T-cell (primary cell): ENCODE data around the gene DGCR2. TPM values are rescaled to one million over a fixed set of nuclear protein-coding genes. Genes with fewer than 3 reads are reported as not detected.
A peak's percentile ranks its signal among the peaks of the same experiment; 100 is the strongest.
"Not testable (repeated sequence)": the region's sequence is repeated elsewhere in the genome, so short reads cannot be mapped to it uniquely, and the experiment has no call there.

Experiments
- ATAC-seq, 4 experiments: fragments of 200-7000 bp in 3 of 4; fragments of 150-1000 bp in 1 of 4; cut with Tn5 transposase; replicated peaks in 1 of 4; 1 replicate in 3 of 4; 2 replicates in 1 of 4; pipeline ENCODE4 v1.10.0; 2021; ENCODE audit warnings: moderate library complexity in 3 of 4, mild to moderate bottlenecking in 2 of 4, moderate number of reproducible peaks in 1 of 4
- CTCF ChIA-PET, 2 donors: fragments of 300-600 bp; sonication (Branson Sonifier 250); formaldehyde crosslinking; loops; one replicate each; lab custom pipeline; 2022; ENCODE audit warnings: antibody characterized with exemption in 2 of 2; lab: Charles Lee
- POLR2A ChIA-PET, 2 donors: fragments of 300-600 bp; sonication (Branson Sonifier 250); formaldehyde crosslinking; loops; one replicate each; lab custom pipeline; 2022; ENCODE audit warnings: antibody characterized with exemption in 2 of 2; lab: Charles Lee
- DNase-seq, 35 experiments: peaks; one replicate each; pipeline versions ENCODE4 v3.0.0 to v3.0.0-alpha.2; 2013 to 2023
- H3K27ac ChIP-seq: one replicate; pipeline ENCODE4 v1.5.1; 2013; ENCODE audit warnings: low read length
- H3K27me3 ChIP-seq, 2 experiments: replicated peaks in 1 of 2; 1 replicate in 1 of 2; 2 replicates in 1 of 2; pipeline versions ENCODE4 v1.6.1 to v1.7.0; 2013; ENCODE audit warnings: low read length in 1 of 2, mixed read lengths in 1 of 2; ENCODE audit not compliant: control insufficient read depth in 2 of 2, insufficient read depth in 2 of 2; ENCODE audit errors: extremely low read depth in 1 of 2
- H3K36me3 ChIP-seq, 2 donors: 1 replicate in 1 of 2; 2 replicates in 1 of 2; pipeline versions ENCODE4 v1.6.1 to v1.7.0; 2013; ENCODE audit warnings: low read length in 1 of 2; ENCODE audit not compliant: control insufficient read depth in 2 of 2, insufficient read depth in 1 of 2; ENCODE audit errors: extremely low read depth in 1 of 2
- H3K4me1 ChIP-seq, 2 experiments: 1 replicate in 1 of 2; 2 replicates in 1 of 2; pipeline versions ENCODE4 v1.6.1 to v1.7.0; 2013; ENCODE audit warnings: low read length in 2 of 2, mixed read lengths in 1 of 2; ENCODE audit not compliant: insufficient read depth in 2 of 2, control insufficient read depth in 1 of 2; ENCODE audit errors: extremely low read depth in 1 of 2
- H3K4me3 ChIP-seq, 2 donors: 1 replicate in 1 of 2; 2 replicates in 1 of 2; pipeline versions ENCODE4 v1.5.1 to v1.7.0; 2013; ENCODE audit warnings: mild to moderate bottlenecking in 2 of 2, low read length in 1 of 2, moderate library complexity in 1 of 2; ENCODE audit not compliant: control insufficient read depth in 1 of 2; ENCODE audit errors: extremely low read depth in 1 of 2
- H3K9me3 ChIP-seq: 2 replicates; pipeline ENCODE4 v1.7.0; 2013
- H3K27ac Mint-ChIP-seq, 2 donors: one replicate each; pipeline ENCODE4 v1.8.0; 2020 to 2021; ENCODE audit warnings: mild to moderate bottlenecking in 2 of 2, mixed read lengths in 2 of 2
- H3K27me3 Mint-ChIP-seq, 2 donors: one replicate each; pipeline ENCODE4 v1.8.0; 2021 to 2022; ENCODE audit warnings: mixed read lengths in 2 of 2
- H3K36me3 Mint-ChIP-seq: one replicate; pipeline ENCODE4 v1.8.0; 2021; ENCODE audit warnings: mixed read lengths
- H3K4me1 Mint-ChIP-seq, 3 donors: one replicate each; pipeline ENCODE4 v1.8.0; 2020 to 2022; ENCODE audit warnings: mixed read lengths in 3 of 3, mild to moderate bottlenecking in 1 of 3
- H3K4me3 Mint-ChIP-seq, 3 donors: one replicate each; pipeline ENCODE4 v1.8.0; 2020 to 2022; ENCODE audit warnings: mild to moderate bottlenecking in 3 of 3, mixed read lengths in 3 of 3, moderate library complexity in 3 of 3
- H3K9me3 Mint-ChIP-seq, 3 donors: one replicate each; pipeline ENCODE4 v1.8.0; 2020 to 2022; ENCODE audit warnings: mixed read lengths in 3 of 3
- WGBS: methylation state at CpG from one replicate; pipeline ENCODE4 v1.1.5; 2013; ENCODE audit warnings: missing lambda C conversion rate; ENCODE audit not compliant: insufficient coverage; 5-methylcytosine and 5-hydroxymethylcytosine counted together
- total RNA-seq, 35 experiments: library from RNA in 6 of 35; stranded (reverse) in 6 of 35; fragments of 120-200 nt in 1 of 35; gene quantifications; one replicate each; pipeline versions ENCODE4 v1.2.1 to v1.2.4 and lab custom pipeline; 2013 to 2026

DGCR2 gene
- total RNA-seq, 5 donors from 2014 or later (not counting 1 experiment from before 2014, with no cell fraction given): 50.9 to 79.2 (median 71.5) TPM

DNA sequence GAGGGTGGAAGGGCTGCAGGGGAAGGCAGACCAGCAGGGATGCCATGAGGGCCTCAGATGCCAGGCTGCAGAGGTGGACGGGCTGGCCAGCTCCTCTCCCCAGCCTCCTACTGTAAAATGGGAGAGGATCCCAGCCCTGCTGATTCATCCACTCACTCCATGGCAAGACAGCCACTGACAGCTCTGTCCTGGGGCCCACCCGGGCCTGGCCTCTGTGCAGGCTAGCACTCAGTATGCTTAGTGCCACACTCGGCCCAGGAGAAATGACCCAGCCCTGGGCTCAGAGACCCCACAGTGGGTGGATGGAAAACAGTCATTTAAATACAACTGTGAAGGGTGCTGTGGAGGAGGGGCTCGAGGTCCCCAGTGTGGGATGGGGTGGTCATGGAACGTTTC is 94.2 kb downstream of the DGCR2 start:
- H3K4me1 ChIP-seq, DNase-seq, H3K36me3 ChIP-seq, CTCF ChIA-PET, H3K27ac Mint-ChIP-seq, H3K4me3 Mint-ChIP-seq, ATAC-seq, POLR2A ChIA-PET, H3K4me3 ChIP-seq, H3K27ac ChIP-seq, H3K9me3 ChIP-seq, H3K36me3 Mint-ChIP-seq, H3K9me3 Mint-ChIP-seq: not testable (repeated sequence)
- Mint-ChIP-seq H3K27me3 (peaks cover 10 to 34% of the 10 kb centered on the region in 2 donors), H3K4me1 (peaks cover 1 to 12% (median 8%) of the 10 kb centered on the region in 3 donors)
- WGBS: 38% methylated on average over 2 of the region's 5 CpGs
- H3K27me3 ChIP-seq: peaks cover 0 to 46% of the 10 kb centered on the region in 2 experiments

DNA sequence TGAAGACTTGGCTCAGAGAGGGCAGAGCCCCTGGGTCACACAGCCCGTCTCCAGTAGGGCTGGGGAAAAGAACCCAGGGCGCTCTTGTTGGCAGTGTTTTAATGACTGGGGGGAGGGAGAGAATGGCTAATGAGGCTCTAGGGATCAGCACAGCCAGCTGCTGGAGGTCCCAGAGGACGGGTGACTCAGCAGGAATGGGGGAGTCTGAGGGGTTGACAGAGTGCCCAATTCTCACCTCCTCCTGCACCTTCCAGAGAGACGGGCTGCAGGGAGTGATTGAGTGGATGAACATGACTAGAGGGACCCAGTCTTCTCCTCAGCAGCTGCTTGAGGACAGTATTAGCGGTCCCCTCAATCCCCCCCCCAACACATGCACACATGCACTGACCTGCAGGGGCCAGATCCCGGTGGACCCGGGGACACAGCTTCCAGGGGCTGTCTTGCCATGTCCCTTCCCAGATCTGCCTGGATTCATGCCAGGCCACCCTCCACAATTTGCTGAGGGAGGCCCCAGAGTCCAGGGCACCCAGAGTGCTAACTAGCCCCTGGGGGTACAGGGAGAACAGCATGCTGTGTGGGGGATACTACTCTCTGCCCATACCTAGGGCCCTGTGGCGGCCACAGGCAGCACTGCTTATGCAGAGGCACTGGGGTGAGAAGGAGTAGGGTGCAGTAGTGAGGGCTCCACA is 94.7 kb downstream of the DGCR2 start:
- WGBS: 83% methylated on average over 3 of the region's 8 CpGs
- DNase-seq, POLR2A ChIA-PET, H3K36me3 ChIP-seq, H3K9me3 Mint-ChIP-seq, H3K4me3 ChIP-seq, CTCF ChIA-PET, H3K4me1 ChIP-seq, H3K4me3 Mint-ChIP-seq, ATAC-seq, H3K27ac ChIP-seq, H3K36me3 Mint-ChIP-seq, H3K9me3 ChIP-seq, H3K27ac Mint-ChIP-seq: not testable (repeated sequence)
- H3K27me3 ChIP-seq: peaks cover 0 to 49% of the 10 kb centered on the region in 2 experiments
- Mint-ChIP-seq H3K27me3 (peaks cover 10 to 37% of the 10 kb centered on the region in 2 donors), H3K4me1 (peaks cover 5 to 16% (median 9%) of the 10 kb centered on the region in 3 donors)

- H3K27ac ChIP-seq, H3K27ac Mint-ChIP-seq, H3K4me1 ChIP-seq, H3K4me3 Mint-ChIP-seq, DNase-seq, H3K36me3 Mint-ChIP-seq, POLR2A ChIA-PET, H3K4me3 ChIP-seq, H3K36me3 ChIP-seq, H3K9me3 ChIP-seq, ATAC-seq, H3K9me3 Mint-ChIP-seq, CTCF ChIA-PET: not testable (repeated sequence)
- no CpG with 5 or more reads among the region's 11 CpGs for WGBS
- peaks cover 0 to 60% of the 10 kb centered on the region in 2 experiments for H3K27me3 ChIP-seq
- Mint-ChIP-seq H3K4me1 (peaks cover 5 to 16% (median 10%) of the 10 kb centered on the region in 3 donors), H3K27me3 (peaks cover 10 to 42% of the 10 kb centered on the region in 2 donors)
Observed at GRCh38 chr22:19026080-19026479, 96.1 kb downstream of the DGCR2 start.

DNA sequence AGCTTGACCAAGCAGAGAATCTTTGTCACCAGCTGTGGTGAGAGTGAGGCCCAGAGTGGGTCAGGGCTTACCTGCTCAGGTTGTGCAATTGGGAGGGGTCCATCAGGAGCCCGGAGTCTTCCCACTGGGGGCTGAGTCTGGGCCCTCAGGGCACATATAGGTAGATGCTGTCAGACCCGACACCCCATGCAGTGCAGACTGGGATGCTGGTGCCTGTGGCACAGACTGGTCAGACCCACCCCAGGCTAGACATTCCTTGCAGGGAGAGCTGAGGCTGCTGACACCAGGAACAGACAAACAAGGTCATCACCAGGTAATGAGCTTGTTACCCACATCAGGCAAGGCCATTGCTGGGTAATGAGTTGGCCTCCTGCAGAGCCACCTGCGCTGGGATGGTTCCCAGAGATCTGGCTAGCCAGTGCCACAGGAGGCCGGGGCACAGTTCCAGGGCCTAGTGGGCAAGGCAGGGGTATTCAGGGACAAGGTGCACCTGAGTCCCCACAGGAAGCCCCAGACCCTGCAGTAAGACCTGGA is 97.2 kb downstream of the DGCR2 start:
- H3K27ac ChIP-seq, H3K4me3 ChIP-seq, DNase-seq, H3K36me3 Mint-ChIP-seq, CTCF ChIA-PET, ATAC-seq, POLR2A ChIA-PET, H3K36me3 ChIP-seq, H3K9me3 Mint-ChIP-seq, H3K9me3 ChIP-seq, H3K4me3 Mint-ChIP-seq, H3K27ac Mint-ChIP-seq, H3K4me1 ChIP-seq: not testable (repeated sequence)
- Mint-ChIP-seq H3K27me3 (peaks cover 16 to 44% of the 10 kb centered on the region in 2 donors), H3K4me1 (peaks cover 5 to 11% (median 10%) of the 10 kb centered on the region in 3 donors)
- WGBS: 79% methylated on average over 2 of the region's 4 CpGs
- H3K27me3 ChIP-seq: peaks cover 0 to 58% of the 10 kb centered on the region in 2 experiments

- peaks cover 5 to 11% (median 9%) of the 10 kb centered on the region in 3 donors for H3K4me1 Mint-ChIP-seq
- CTCF ChIA-PET, H3K36me3 ChIP-seq, DNase-seq, H3K4me3 ChIP-seq, H3K27ac ChIP-seq, H3K9me3 ChIP-seq, H3K4me3 Mint-ChIP-seq, H3K27ac Mint-ChIP-seq, H3K36me3 Mint-ChIP-seq, H3K4me1 ChIP-seq, POLR2A ChIA-PET, H3K9me3 Mint-ChIP-seq, ATAC-seq: not testable (repeated sequence)
- WGBS: 96% methylated on average over 4 of the region's 10 CpGs
- H3K27me3 ChIP-seq: peaks cover 0 to 65% of the 10 kb centered on the region in 2 experiments
- peaks cover 23 to 54% of the 10 kb centered on the region in 2 donors for H3K27me3 Mint-ChIP-seq
Observed at GRCh38 chr22:19023931-19024330, 98.3 kb downstream of the DGCR2 start.

DNA sequence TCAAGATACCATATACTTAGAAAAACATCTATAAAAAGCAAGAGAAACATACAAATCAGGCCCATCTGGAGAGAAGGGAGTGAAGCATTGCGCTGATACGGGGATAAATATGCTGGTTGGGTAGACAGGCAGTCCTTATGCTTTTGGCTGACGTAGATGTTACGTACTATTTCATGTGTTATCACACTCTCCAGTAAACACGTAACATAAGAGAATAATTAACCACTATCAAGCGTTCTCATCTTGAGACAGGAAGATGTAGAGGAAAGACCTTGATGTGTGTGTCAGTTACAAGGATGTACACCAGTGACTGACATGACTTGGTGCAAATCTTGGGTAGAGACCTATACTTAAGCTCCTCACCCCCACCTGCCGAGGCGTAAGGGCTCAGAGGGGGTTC is 99.5 kb downstream of the DGCR2 start:
- ChIA-PET CTCF (interaction anchor here in 1 of 2 donors (0.6 kb wide), 1 partner anchor 653 kb away, joined by 3 read pairs; no protein-coding TSS in a partner anchor), POLR2A (no interaction called here)
- no peaks in the 10 kb centered on the region for H3K9me3 Mint-ChIP-seq
- peaks cover 0 to 65% of the 10 kb centered on the region in 2 experiments for H3K27me3 ChIP-seq
- peaks cover 4 to 8% (median 4%) of the 10 kb centered on the region in 3 donors for H3K4me1 Mint-ChIP-seq
- H3K4me1 ChIP-seq: no peaks in the 10 kb centered on the region
- no peak overlapping the region for H3K27ac Mint-ChIP-seq
- peaks cover 23 to 55% of the 10 kb centered on the region in 2 donors for H3K27me3 Mint-ChIP-seq
- no peak overlapping the region for H3K4me3 ChIP-seq
- DNase-seq: peak in 2 of 35 experiments; percentile 17 to 29
- no CpG with 5 or more reads among the region's 8 CpGs for WGBS
- ATAC-seq: peak; percentile 44 to 90 (median 54)
- no peaks in the 10 kb centered on the region for H3K9me3 ChIP-seq
- no peak overlapping the region for H3K4me3 Mint-ChIP-seq
- H3K36me3 ChIP-seq: no peaks in the 10 kb centered on the region
- H3K27ac ChIP-seq: no peak overlapping the region
- no peaks in the 10 kb centered on the region for H3K36me3 Mint-ChIP-seq
